GM21737 (cell line): ENCODE results near the gene GALC.
"Not testable (repeated sequence)": the region's sequence is repeated elsewhere in the genome, so short reads cannot be mapped to it uniquely, and the experiment has no call there.

ENCODE experiments used
- ATAC-seq: cut with Tn5 transposase; IDR thresholded peaks from one replicate; pipeline ENCODE4 v1.9.1; 2021; ENCODE audit warnings: mild to moderate bottlenecking, moderate library complexity; ENCODE audit not compliant: unreplicated experiment

Gene GALC

DNA sequence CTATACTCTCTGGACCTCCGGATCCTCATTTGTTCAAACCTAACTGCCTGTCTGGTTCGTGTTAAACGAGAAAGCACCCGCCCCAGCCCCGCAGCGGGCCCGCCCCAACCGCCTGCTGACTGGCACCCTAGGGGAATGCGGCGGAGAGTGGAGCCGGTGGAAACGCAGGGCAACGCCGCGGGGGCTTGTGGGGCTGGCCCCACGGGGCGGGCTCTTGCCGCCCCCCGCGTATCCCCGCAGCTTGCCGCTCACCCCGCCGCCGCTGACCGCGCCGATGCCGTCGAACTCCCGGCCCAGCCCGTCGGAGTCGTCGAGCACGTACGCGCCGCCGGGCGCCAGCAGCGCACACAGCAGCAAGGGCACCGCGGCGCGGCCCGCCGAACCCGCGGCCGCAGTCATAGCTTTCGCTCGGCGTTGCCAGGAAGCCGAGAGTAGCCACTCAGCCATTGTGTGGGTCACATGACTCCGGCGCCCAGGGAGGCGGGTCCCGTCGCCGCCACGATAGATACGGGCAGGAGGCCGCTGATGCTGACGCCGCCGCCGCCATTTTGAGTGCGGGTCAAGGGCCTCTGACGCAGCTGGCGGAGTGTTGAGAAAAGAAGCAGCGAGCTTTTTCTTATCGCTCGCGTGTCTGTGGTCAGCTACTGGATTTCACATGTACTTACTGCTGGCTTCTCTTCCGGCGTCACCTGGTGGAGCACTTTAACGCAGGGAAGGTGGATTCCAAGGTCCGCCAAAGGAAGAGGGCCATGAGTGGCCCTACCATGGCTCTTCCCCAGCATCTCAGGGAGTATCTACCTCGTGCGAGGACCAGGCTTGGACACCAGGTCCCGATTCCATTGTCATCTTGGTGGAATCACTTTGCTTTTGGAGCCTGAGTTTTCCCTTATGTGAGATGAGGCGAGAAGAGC lies at the start of gene GALC:
Gene GALC, minus strand, starts transcription at position 465 of the 911 bp plus-strand sequence. Its CDS starts 18 bp downstream, at position 447.
- ATAC-seq: peak; percentile 89

DNA sequence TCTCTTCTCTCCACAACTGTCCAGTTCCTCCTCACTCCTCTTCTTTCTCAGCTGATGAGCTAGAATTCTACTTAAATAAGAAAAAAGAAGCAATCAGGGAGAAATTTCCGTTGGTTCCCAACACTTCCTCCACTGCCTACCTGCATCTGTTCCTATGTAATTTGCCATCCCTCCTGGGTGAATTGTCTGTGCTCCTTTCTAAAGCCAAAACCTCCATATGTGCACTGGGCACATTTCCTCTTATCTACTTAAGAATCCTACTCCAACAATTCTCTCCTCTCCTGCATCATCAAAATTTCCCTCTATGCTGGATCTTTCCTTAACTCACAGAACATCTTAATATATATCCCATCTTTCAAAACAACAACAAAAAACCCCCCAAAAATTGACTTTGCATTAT lies 47.2 kb upstream of the GALC start:
- no peak for ATAC-seq

DNA sequence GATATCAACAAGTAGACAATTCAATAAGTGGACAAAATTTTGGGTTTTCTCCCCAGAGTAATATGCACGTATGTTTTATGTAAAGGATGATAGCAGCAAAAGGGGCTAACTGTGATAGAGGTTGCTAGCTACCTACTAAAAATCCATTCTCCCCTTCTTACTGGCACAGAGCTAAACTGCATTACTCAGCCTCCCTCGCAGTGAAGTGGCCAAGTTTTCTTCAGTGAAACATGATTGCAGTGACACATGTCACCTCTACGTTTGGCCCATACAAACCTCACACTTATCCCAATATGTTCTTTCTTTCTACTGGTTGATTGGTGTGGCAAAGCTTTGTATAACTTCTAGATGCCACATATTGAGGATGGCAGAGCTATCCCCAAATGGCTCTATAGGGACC lies 46.2 kb upstream of the GALC start:
- no peak for ATAC-seq

DNA sequence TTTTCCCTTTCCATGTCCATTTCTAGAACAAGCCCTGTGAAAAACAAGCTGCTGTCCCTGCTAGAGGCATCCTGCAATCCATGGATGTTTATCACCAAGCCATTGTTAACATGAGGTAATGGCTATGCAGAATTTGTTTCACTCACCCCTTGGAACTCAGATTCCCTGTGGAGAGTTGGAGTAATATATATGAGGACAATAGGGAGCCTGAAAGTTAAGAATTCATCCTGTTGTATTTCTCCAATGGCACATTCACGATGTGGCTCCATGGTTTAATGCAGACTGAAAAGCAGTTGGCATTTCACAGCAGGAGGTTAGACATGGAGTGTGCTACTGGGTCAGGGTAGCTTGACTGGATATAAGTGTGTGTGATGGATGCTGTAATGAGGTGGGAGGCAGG lies 44.3 kb upstream of the GALC start:
- ATAC-seq: no peak

DNA sequence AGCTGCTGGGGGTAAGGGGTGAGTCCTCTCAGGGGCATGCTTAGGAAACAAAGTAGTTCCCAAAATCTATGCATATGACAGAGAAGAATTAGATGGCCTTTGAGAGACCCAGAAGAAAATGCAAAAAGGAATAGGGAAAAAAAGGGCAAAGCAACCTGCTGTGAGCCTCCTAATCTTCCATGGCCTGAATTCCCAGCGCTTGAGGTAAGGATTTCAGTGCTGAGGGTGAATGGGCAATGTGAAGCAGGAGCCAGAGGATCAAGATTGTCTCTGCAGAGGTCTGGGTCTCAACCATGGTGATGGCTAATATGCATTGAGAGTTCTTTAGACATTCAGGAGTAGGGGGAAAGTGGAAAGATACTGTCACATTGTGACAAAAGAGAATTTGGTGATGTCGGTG lies 43.4 kb upstream of the GALC start:
- ATAC-seq: no peak

DNA sequence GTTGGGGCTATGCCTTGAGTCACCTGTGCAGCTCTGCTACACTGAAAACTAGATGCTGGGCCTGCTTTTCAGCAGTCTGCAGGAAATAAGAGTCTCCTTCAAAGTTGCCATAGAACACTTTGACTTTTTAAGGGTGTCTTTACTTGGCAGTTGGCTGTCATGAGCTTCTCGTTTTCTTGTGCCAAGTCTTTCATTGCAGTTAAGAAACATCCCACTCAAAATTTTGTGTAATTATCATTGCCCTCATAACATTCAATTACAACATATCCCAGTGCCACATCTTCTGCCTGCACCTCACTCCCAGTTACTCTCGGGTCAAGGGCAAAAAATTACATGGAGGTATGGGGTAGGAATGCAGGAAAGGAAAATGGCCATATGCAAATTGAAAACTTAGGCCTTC lies 41.1 kb upstream of the GALC start:
- no peak for ATAC-seq

GRCh38 chr14:88032373-88032772 lies 39.4 kb upstream of the GALC start:
- ATAC-seq: no peak

DNA sequence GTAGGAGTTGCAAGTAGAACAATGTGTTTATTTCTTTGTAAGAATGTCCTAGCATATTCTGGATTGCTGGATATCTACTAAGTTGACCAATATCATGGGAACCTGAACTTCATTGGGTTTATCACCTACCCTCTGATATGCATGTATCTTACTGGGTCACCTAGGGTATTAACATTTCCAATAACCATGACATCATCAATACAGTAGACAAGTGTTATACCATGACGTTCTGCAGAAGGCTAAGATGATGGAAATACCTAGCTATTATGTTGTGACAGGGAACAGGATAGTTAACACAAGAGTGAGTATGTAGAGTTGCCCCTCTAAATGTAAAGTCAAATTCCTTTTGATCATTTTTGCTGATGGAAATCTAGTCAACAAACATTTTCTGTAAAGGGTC lies 37.9 kb upstream of the GALC start:
- no peak for ATAC-seq

DNA sequence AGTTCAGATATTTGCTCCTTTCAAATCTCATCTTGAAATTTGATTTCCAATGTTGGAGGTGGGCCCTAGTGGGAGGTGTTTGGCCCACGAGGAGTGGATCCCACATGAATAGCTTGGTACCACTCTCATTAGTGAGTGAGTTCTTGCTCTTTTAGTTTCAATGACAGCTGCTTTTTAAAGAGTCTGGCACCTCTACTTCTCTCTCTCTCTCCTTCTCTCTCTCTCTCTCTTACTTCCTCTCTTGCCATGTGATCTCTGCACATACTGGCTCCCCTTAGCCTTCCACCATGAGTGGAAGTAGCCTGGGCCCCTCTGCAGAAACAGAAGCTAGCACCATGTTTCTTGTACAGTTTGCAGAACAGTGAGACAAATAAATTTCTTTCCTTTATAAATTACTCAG lies 37.1 kb upstream of the GALC start:
- no peak for ATAC-seq

DNA sequence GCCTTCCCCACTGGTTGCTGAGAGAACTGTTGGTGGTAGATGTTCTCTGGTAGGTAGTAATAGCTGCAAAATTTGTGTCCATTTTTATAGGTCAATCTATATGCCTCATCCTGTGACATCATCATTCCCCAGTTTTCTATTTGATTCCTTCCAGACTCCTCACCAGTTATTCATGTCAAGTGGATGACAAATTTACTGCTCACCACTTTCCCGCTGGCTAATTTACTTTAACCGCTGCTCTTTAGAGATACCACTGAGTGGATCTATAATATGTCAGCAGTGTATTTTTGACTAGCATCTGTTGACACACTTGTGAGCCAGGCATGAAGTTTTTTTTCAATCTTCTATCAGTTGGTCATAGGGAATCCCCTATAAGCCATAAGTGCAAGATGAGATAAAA lies 36.5 kb upstream of the GALC start:
- no peak for ATAC-seq

- no peak for ATAC-seq
Measured at GRCh38 chr14:88026890-88027289, 33.9 kb upstream of the GALC start.

GRCh38 chr14:88025313-88025712 lies 32.3 kb upstream of the GALC start:
- ATAC-seq: no peak

- not testable (repeated sequence) for ATAC-seq
Measured at GRCh38 chr14:88024252-88025086, 31.5 kb upstream of the GALC start.

DNA sequence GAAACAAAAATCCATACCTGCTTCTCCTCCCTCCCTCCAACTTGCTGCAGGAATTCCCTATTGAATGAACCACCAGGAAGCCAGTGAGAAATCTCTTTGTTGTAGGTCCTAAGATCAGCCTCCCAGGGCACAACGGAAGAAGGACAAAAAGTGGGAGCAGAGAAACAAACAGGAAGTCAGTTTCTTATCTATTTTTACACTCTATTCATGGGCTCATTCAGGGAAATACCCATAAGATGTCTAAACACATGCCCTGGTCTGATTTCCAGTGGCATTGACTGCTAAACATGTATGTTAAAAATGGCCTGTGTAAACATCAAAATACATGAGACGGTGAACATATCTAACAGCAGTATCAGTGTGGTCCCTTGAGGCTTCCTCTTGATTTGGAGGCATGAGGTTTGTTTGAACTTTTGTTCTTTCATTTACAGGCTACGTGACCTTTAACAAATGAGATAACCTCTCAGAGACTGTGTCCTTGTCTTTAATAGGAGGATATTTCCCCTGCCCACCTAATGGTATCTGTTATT lies 30.7 kb upstream of the GALC start:
- ATAC-seq: no peak

GRCh38 chr14:88017535-88017934 lies 24.6 kb upstream of the GALC start:
- ATAC-seq: no peak

- ATAC-seq: no peak
Measured at GRCh38 chr14:88016768-88017167, 23.8 kb upstream of the GALC start.

DNA sequence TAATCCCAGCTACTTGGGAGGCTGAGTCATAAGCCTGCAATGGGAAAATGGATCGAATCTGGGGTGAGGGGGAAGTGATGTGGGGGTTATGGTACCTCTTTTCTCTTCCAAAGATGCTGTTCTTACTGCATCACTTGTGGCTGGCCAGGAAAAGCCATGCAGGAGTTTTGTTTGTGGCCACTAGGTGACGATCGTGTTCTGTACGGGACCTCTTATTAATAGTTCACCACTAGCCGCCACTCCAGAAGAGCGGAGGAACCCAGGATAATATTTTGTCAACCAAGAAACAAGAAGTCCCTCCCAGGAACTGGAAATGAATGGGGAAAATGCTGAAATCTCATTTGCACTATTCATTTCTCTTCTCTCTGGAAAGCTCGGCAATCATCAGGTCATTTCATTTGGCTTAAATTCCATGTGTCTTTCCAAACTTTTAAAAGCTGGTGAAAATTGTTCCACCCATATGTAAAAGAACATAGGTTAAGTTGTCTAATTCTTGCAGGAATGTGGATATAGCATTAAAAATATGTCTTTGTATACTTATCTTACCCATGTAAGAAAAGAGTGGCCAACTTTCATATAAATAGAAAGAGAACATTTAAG lies 20.9 kb upstream of the GALC start:
- peak; percentile 96 for ATAC-seq

- no peak for ATAC-seq
Measured at GRCh38 chr14:88012495-88012894, 19.5 kb upstream of the GALC start.

DNA sequence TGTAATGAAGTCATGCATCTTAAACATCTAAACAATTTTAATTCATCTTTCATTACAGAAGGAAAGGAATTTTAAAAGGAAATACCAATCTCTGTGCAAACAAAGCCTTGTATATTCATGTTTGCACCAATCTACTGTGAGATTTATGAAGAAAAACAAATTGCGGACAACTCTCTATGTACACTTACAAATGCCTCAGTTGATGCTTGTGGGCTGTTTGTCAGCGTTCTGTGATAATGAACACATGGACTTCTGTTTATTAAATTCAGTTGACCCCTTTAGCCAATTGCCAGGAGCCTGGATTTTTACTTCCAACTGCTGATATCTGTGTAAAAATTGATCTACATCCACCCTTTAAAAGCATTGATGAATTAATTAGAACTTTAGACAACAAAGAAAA lies 17.3 kb upstream of the GALC start:
- no peak for ATAC-seq

GRCh38 chr14:88009486-88009885 lies 16.5 kb upstream of the GALC start:
- no peak for ATAC-seq

DNA sequence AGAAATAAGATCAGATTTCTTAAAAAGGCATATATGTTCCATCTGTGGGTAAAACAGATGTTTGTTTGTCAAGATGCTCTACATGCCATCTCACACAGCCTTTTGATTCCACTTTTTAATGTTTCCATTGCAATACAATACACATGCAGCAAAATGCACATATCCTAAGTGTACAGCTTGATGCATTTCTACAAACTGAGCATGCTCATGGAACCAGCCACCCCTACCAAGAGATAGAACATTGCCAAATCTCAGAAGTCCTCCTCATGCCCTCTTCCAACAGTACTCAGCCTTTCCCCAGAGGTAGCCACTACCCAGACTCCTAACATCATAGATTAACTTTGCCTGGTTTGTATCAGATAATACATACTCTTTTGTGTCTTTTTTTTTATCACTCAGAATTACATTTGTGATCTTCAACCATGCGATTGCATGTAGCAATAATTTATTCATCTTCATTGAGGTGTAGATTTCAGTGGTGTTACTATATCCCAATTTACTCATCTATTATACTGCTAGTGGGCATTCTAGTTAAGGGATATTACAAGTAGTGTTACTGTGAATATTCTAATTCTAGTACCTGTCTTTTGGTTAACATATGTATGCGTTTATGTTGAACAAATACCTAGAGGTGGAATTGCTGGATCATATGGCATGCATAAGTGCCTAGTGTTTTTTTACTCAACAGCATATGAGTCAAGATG lies 15.2 kb upstream of the GALC start:
- no peak for ATAC-seq
